Loucy (cell line): Measurements from ENCODE around the gene TTC16.

Experiments
- CTCF ChIP-seq: fragments of 200-600 bp; sonication (generic); conservative IDR thresholded peaks from 2 replicates; pipeline ENCODE4 v1.5.1; 2014; ENCODE audit warnings: mild to moderate bottlenecking, antibody characterized with exemption, low read length
- EZH2phosphoT487 ChIP-seq: fragments of 200-600 bp; IDR thresholded peaks from 2 replicates; pipeline ENCODE4 v1.6.1; 2018; ENCODE audit warnings: antibody characterized with exemption, mild to moderate bottlenecking, moderate library complexity, borderline replicate concordance

GRCh38 chr9:127720031-127720864, 4.4 kb downstream of the TTC16 start:
- TF ChIP-seq CTCF = no peak
- TF ChIP-seq EZH2phosphoT487 = no peak
